Measurements from ENCODE around the gene ZBTB20.

GRCh38 chr3:114295946-114296345, 851.1 kb downstream of the ZBTB20 start:
- no peak for TF ChIP-seq POLR2AphosphoS5 (IDR thresholded peaks at IDR 0.05)
- no peak for TF ChIP-seq POLR2A (IDR thresholded peaks at IDR 0.05)
- no peak for TF ChIP-seq CTCF (IDR thresholded peaks at IDR 0.05 in 8 of 11, conservative IDR thresholded peaks at IDR 0.05 in 3 of 11)

All from spleen (tissue), 7 donors.